ENCODE results near the gene RAD51B. TPM values are rescaled to one million over a fixed set of nuclear protein-coding genes. Genes with fewer than 3 reads are reported as not detected.
A peak's percentile ranks its signal among the peaks of the same experiment; 100 is the strongest.

The RAD51B gene
- total and polyA plus RNA-seq, 9 of the 15 experiments (the other 6 are each of a cell fraction or from before 2014, with no cell fraction given): 8.5 to 17.3 (median 11.3) TPM

DNA sequence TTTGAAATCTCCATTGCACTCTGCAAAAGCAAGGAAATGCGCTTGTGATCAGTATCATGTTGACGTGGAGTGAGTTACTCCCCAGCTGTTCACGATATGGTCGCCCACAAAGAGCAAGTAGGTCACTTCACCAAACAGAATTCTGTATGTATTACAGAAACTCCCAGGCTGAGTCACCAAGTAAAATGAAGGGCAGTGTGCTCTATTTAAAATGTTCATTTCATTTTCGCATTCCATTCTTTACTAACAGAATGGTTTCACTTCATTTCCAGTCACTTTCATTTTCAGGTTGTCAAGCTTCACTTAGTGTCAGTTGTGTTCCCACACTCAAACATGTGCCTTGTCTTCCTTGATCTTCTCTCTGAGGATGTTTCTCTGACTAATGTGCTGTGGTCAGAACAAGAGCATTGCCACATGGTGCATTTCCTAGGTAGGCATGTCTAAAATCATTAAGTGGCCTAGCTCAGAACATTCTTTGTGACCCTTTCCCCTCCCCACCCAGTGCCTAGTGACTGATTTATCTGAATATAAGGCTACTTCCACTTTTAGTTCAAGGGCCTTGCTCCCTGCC is 391.2 kb downstream of the RAD51B start (continued):
- TF ChIP-seq MBD1 (CRISPR knock-in tag; IDR thresholded peaks at IDR 0.05) (no peak), MEIS2 (IDR thresholded peaks at IDR 0.05; ENCODE audit: partially characterized antibody) (peak; percentile 65)
- TF ChIP-seq, protein P1, sequence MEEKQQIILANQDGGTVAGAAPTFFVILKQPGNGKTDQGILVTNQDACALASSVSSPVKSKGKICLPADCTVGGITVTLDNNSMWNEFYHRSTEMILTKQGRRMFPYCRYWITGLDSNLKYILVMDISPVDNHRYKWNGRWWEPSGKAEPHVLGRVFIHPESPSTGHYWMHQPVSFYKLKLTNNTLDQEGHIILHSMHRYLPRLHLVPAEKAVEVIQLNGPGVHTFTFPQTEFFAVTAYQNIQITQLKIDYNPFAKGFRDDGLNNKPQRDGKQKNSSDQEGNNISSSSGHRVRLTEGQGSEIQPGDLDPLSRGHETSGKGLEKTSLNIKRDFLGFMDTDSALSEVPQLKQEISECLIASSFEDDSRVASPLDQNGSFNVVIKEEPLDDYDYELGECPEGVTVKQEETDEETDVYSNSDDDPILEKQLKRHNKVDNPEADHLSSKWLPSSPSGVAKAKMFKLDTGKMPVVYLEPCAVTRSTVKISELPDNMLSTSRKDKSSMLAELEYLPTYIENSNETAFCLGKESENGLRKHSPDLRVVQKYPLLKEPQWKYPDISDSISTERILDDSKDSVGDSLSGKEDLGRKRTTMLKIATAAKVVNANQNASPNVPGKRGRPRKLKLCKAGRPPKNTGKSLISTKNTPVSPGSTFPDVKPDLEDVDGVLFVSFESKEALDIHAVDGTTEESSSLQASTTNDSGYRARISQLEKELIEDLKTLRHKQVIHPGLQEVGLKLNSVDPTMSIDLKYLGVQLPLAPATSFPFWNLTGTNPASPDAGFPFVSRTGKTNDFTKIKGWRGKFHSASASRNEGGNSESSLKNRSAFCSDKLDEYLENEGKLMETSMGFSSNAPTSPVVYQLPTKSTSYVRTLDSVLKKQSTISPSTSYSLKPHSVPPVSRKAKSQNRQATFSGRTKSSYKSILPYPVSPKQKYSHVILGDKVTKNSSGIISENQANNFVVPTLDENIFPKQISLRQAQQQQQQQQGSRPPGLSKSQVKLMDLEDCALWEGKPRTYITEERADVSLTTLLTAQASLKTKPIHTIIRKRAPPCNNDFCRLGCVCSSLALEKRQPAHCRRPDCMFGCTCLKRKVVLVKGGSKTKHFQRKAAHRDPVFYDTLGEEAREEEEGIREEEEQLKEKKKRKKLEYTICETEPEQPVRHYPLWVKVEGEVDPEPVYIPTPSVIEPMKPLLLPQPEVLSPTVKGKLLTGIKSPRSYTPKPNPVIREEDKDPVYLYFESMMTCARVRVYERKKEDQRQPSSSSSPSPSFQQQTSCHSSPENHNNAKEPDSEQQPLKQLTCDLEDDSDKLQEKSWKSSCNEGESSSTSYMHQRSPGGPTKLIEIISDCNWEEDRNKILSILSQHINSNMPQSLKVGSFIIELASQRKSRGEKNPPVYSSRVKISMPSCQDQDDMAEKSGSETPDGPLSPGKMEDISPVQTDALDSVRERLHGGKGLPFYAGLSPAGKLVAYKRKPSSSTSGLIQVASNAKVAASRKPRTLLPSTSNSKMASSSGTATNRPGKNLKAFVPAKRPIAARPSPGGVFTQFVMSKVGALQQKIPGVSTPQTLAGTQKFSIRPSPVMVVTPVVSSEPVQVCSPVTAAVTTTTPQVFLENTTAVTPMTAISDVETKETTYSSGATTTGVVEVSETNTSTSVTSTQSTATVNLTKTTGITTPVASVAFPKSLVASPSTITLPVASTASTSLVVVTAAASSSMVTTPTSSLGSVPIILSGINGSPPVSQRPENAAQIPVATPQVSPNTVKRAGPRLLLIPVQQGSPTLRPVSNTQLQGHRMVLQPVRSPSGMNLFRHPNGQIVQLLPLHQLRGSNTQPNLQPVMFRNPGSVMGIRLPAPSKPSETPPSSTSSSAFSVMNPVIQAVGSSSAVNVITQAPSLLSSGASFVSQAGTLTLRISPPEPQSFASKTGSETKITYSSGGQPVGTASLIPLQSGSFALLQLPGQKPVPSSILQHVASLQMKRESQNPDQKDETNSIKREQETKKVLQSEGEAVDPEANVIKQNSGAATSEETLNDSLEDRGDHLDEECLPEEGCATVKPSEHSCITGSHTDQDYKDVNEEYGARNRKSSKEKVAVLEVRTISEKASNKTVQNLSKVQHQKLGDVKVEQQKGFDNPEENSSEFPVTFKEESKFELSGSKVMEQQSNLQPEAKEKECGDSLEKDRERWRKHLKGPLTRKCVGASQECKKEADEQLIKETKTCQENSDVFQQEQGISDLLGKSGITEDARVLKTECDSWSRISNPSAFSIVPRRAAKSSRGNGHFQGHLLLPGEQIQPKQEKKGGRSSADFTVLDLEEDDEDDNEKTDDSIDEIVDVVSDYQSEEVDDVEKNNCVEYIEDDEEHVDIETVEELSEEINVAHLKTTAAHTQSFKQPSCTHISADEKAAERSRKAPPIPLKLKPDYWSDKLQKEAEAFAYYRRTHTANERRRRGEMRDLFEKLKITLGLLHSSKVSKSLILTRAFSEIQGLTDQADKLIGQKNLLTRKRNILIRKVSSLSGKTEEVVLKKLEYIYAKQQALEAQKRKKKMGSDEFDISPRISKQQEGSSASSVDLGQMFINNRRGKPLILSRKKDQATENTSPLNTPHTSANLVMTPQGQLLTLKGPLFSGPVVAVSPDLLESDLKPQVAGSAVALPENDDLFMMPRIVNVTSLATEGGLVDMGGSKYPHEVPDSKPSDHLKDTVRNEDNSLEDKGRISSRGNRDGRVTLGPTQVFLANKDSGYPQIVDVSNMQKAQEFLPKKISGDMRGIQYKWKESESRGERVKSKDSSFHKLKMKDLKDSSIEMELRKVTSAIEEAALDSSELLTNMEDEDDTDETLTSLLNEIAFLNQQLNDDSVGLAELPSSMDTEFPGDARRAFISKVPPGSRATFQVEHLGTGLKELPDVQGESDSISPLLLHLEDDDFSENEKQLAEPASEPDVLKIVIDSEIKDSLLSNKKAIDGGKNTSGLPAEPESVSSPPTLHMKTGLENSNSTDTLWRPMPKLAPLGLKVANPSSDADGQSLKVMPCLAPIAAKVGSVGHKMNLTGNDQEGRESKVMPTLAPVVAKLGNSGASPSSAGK (IDR thresholded peaks at IDR 0.05): peak; percentile 56

Measured in K562 (cell line).